Smooth muscle cell of the coronary artery (primary cell): Measurements from ENCODE around the gene CD55. TPM values are rescaled to one million over a fixed set of nuclear protein-coding genes. Genes with fewer than 3 reads are reported as not detected.

Source experiments
- total RNA-seq: library from RNA; depleted of rRNA; stranded (reverse); fragments of >200 nt; gene quantifications from 2 replicates; pipeline ENCODE4 v1.2.3, GENCODE V29; 2014; ENCODE audit warnings: low replicate concordance

Gene CD55
- 15.1 and 16.5 TPM in 2 replicates for total RNA-seq

GRCh38 chr1:207321079-207321789 lies at the start of gene CD55:
Gene CD55 (plus strand): TSS chr1:207321678. CDS start chr1:207321766, 88 bp downstream.

Other genes starting within 250 kb of the CD55 start
- gene C4BPB, start 232.8 kb upstream of the CD55 start, total RNA-seq, result not detected in 2 replicates
- gene C4BPA, start 217.4 kb upstream of the CD55 start, total RNA-seq, result not detected in 2 replicates
- gene CR2, start 132.7 kb downstream of the CD55 start, total RNA-seq, result not detected in 2 replicates
- gene CR1, start 174.5 kb downstream of the CD55 start, total RNA-seq, result not detected in 2 replicates